ENCODE measurements around the gene CAMK1D.

- no peak for TF ChIP-seq CTCF (IDR thresholded peaks at IDR 0.05)
- TF ChIP-seq ATF3 (CRISPR knock-in tag; conservative IDR thresholded peaks at IDR 0.05), result no peak
- TF ChIP-seq SMAD4 (CRISPR knock-in tag; IDR thresholded peaks at IDR 0.05), result no peak
- no peak for TF ChIP-seq NFYB (CRISPR knock-in tag; conservative IDR thresholded peaks at IDR 0.05; ENCODE audit: low read depth)
- no peak for TF ChIP-seq MAX (CRISPR knock-in tag; IDR thresholded peaks at IDR 0.05)
- TF ChIP-seq ESRRA (CRISPR knock-in tag; IDR thresholded peaks at IDR 0.05; ENCODE audit: borderline replicate concordance), result no peak
- TF ChIP-seq ZSCAN18 (CRISPR knock-in tag; IDR thresholded peaks at IDR 0.05), result no peak
- no peak for TF ChIP-seq IRF2 (CRISPR knock-in tag; IDR thresholded peaks at IDR 0.05; ENCODE audit: borderline replicate concordance, low read depth)
- TF ChIP-seq CDX4 (CRISPR knock-in tag; IDR thresholded peaks at IDR 0.05; ENCODE audit: borderline replicate concordance), result no peak
Measured at GRCh38 chr10:12471135-12471534, 121.8 kb downstream of the CAMK1D start.

Data from WTC11 (cell line).